Lower leg skin (tissue), 3 donors: ENCODE measurements around the gene NAV1.

Experiments used
- CTCF ChIP-seq, 3 donors: fragments of 450-650 bp; IDR thresholded peaks; one replicate each; pipeline ENCODE4 v1.5.1; 2016; ENCODE audit warnings: antibody characterized with exemption in 3 of 3, mild to moderate bottlenecking in 3 of 3, moderate library complexity in 2 of 3
- POLR2A ChIP-seq, 2 donors: fragments of 450-650 bp; IDR thresholded peaks; one replicate each; pipeline ENCODE4 v1.6.1; 2016 to 2017; ENCODE audit warnings: antibody characterized with exemption in 2 of 2, mild to moderate bottlenecking in 1 of 2, moderate library complexity in 1 of 2

DNA sequence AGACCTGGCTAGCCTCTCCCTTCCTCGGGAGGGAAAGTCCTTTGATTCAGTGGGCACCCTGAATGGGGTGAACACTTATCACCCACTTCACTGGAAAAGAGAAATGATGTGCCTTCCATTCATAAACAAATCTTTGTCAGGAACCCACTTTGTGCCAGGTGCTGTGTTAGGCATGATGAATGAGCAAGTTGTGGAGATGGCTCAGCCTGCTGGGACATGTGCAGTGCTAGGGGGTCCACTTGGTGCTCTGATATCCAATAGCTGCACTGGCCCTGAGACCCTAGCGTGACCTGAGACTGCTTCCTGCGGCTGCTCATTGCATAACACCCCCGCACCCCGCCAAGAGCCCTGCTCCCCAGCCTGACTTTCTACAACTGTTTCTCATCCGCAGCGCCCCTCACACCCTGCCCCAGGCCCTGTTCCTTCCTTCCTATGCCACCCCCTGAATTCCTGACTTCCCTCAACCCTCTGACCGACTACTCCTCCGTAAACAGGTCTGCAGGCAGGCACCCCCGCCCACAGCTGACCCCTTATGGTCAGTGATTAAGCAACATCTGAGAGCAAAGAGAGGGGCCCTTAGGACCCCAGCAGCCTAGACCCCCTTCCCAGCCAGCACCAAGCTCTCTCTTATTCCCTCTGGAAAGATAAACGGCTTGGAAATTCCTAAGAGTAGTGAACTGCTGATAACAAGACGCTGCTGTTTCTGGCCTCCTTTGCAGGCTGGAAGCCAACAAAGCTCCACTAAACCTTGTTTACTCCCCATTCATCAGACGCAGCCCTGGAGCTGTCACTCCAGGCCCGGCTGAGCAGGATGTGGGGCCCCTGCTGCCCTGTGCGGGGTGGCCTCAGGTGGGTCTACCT is 44.9 kb upstream of the NAV1 start:
- no peak for TF ChIP-seq CTCF (IDR thresholded peaks at IDR 0.05)
- TF ChIP-seq POLR2A (IDR thresholded peaks at IDR 0.05) = no peak
